GM12878 (cell line): ENCODE measurements around the gene BARX2.

ENCODE experiments used
- CTCF ChIP-seq, 3 experiments: IDR thresholded peaks in 2 of 3; conservative IDR thresholded peaks in 1 of 3; 2 replicates each; pipeline ENCODE4 v1.5.1; 2011; ENCODE audit warnings: low read depth in 3 of 3, low read length in 3 of 3, mild to moderate bottlenecking in 3 of 3, control low read depth in 2 of 3, moderate library complexity in 2 of 3, inconsistent platforms in 1 of 3, mixed read lengths in 1 of 3; ENCODE audit not compliant: control insufficient read depth in 2 of 3, insufficient read depth in 1 of 3; ENCODE audit errors: extremely low read depth in 1 of 3
- FOXM1 ChIP-seq: IDR thresholded peaks from 2 replicates; pipeline ENCODE4 v1.6.1; 2012; ENCODE audit warnings: low read depth, mild to moderate bottlenecking, inconsistent platforms, low read length, moderate library complexity
- GABPA ChIP-seq: IDR thresholded peaks from 2 replicates; pipeline ENCODE4 v1.6.1; 2014; ENCODE audit warnings: antibody characterized with exemption, low read depth, mild to moderate bottlenecking, inconsistent platforms
- MLLT1 ChIP-seq: fragments of 450-650 bp; IDR thresholded peaks from 2 replicates; pipeline ENCODE4 v1.6.1; 2016; ENCODE audit warnings: mild to moderate bottlenecking
- YY1 ChIP-seq: IDR thresholded peaks from 2 replicates; pipeline ENCODE4 v1.6.1; 2011; ENCODE audit warnings: low read depth, mild to moderate bottlenecking, low read length
- TF ChIP-seq, protein P1 (sequence below): fragments of 450-650 bp; IDR thresholded peaks from 2 replicates; pipeline ENCODE4 v1.6.1; 2017; ENCODE audit warnings: mild to moderate bottlenecking, low read depth, inconsistent platforms; ENCODE audit not compliant: poor library complexity, severe bottlenecking

GRCh38 chr11:129390303-129390821 lies 14.7 kb downstream of the BARX2 start:
- TF ChIP-seq FOXM1 (no peak), CTCF (IDR thresholded peaks at IDR 0.05 in 2 of 3, conservative IDR thresholded peaks at IDR 0.05 in 1 of 3; ENCODE audit: control insufficient read depth in 2 of 3, extremely low read depth in 1 of 3, insufficient read depth in 1 of 3, low read depth in 3 of 3, low read length in 3 of 3) (no peak), YY1 (no peak), GABPA (no peak), MLLT1 (no peak)
- TF ChIP-seq, protein P1, sequence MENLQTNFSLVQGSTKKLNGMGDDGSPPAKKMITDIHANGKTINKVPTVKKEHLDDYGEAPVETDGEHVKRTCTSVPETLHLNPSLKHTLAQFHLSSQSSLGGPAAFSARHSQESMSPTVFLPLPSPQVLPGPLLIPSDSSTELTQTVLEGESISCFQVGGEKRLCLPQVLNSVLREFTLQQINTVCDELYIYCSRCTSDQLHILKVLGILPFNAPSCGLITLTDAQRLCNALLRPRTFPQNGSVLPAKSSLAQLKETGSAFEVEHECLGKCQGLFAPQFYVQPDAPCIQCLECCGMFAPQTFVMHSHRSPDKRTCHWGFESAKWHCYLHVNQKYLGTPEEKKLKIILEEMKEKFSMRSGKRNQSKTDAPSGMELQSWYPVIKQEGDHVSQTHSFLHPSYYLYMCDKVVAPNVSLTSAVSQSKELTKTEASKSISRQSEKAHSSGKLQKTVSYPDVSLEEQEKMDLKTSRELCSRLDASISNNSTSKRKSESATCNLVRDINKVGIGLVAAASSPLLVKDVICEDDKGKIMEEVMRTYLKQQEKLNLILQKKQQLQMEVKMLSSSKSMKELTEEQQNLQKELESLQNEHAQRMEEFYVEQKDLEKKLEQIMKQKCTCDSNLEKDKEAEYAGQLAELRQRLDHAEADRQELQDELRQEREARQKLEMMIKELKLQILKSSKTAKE: no peak
